K562 (cell line): ENCODE data around the gene MAP1LC3B. TPM values are rescaled to one million over a fixed set of nuclear protein-coding genes. Genes with fewer than 3 reads are reported as not detected.

Experiments used
- ATAC-seq: fragments of 200-7000 bp; cut with Tn5 transposase; 3 replicates; pipeline ENCODE4 v1.9.1; 2020; ENCODE audit warnings: moderate library complexity
- BruUV-seq: library from RNA; stranded (reverse); fragments of 400-500 nt; replicated peaks from 2 replicates; lab custom pipeline; 2021; lab: Mats Ljungman, UMichigan
- CTCF ChIA-PET: fragments of 300-600 bp; formaldehyde crosslinking; extraction: SDS; loops from one replicate; lab custom pipeline; 2021; ENCODE audit warnings: low intra/inter-chr PET ratio; lab: Yijun Ruan, JAX
- POLR2A ChIA-PET: fragments of 300-600, 350-650 bp; sonication (Branson Sonifier 250); formaldehyde crosslinking; extraction: SDS; loops from one replicate; lab custom pipeline; 2021; ENCODE audit warnings: antibody characterized with exemption, inconsistent platforms; lab: Yijun Ruan, JAX
- DNase-seq, 4 experiments: peaks; one replicate each; pipeline versions ENCODE4 v3.0.0 to v3.0.0-alpha.2; 2011 to 2018; ENCODE audit warnings: low spot score in 3 of 4, mixed read lengths in 3 of 4; ENCODE audit errors: extremely low read depth in 1 of 4
- FAIRE-seq: peaks from 2 replicates; lab custom pipeline; 2011; peaks lifted over from hg19 to GRCh38; lab: Jason Lieb, UNC
- H2AFZ ChIP-seq: 2 replicates; pipeline ENCODE4 v1.6.0; 2011; ENCODE audit warnings: low read depth, low read length, control low read depth, inconsistent platforms
- H3K27ac ChIP-seq: fragments of 200-600 bp; 3 replicates; pipeline ENCODE4 v1.8.0; 2011; ENCODE audit warnings: low read depth, mild to moderate bottlenecking, control low read depth, inconsistent platforms, low read length, moderate library complexity, mixed read lengths; ENCODE audit errors: extremely low read depth
- H3K27me3 ChIP-seq, 2 experiments: fragments of 300-600 bp in 1 of 2; 2 replicates in 1 of 2; 3 replicates in 1 of 2; pipeline versions ENCODE4 v1.6.0 to v1.8.0; 2011; ENCODE audit warnings: inconsistent platforms in 2 of 2, low read length in 2 of 2, mild to moderate bottlenecking in 1 of 2, mixed read lengths in 1 of 2, moderate library complexity in 1 of 2; ENCODE audit not compliant: control insufficient read depth in 2 of 2, insufficient read depth in 2 of 2
- H3K36me3 ChIP-seq: fragments of 300-600 bp; 3 replicates; pipeline ENCODE4 v1.8.0; 2011; ENCODE audit warnings: mild to moderate bottlenecking, low read length, inconsistent platforms; ENCODE audit not compliant: control insufficient read depth, insufficient read depth
- H3K4me1 ChIP-seq, 2 experiments: fragments of 200-600 bp in 1 of 2; replicated peaks in 1 of 2; 2 replicates in 1 of 2; 3 replicates in 1 of 2; pipeline versions ENCODE4 v1.5.1 to v1.8.0; 2011; ENCODE audit warnings: inconsistent platforms in 2 of 2, low read length in 2 of 2, mild to moderate bottlenecking in 1 of 2, mixed read lengths in 1 of 2, moderate library complexity in 1 of 2; ENCODE audit not compliant: control insufficient read depth in 2 of 2, insufficient read depth in 2 of 2
- H3K4me2 ChIP-seq: 2 replicates; pipeline ENCODE4 v1.6.1; 2011; ENCODE audit warnings: low read length, control low read depth, inconsistent platforms, mixed read lengths; ENCODE audit not compliant: insufficient read depth
- H3K4me3 ChIP-seq: fragments of 200-600 bp; sonication (generic), shearing (Covaris generic); 2 replicates; pipeline ENCODE4 v1.5.1; 2016; ENCODE audit warnings: control low read depth, inconsistent platforms
- H3K79me2 ChIP-seq: fragments of 200-600 bp; 3 replicates; pipeline ENCODE4 v1.8.0; 2011; ENCODE audit warnings: low read length, inconsistent platforms; ENCODE audit not compliant: control insufficient read depth, insufficient read depth
- H3K9ac ChIP-seq, 2 experiments: 2 replicates each; pipeline versions ENCODE4 v1.6.0 to v1.6.1; 2011; ENCODE audit warnings: low read depth in 2 of 2, low read length in 2 of 2, control low read depth in 1 of 2, inconsistent platforms in 1 of 2, mild to moderate bottlenecking in 1 of 2, mixed read lengths in 1 of 2; ENCODE audit not compliant: insufficient read depth in 1 of 2
- H3K9me1 ChIP-seq: one replicate; pipeline ENCODE4 v1.6.0; 2011; ENCODE audit warnings: inconsistent platforms, mild to moderate bottlenecking, low read length, moderate library complexity; ENCODE audit not compliant: control insufficient read depth, insufficient read depth
- H3K9me3 ChIP-seq: replicated peaks from 2 replicates; pipeline ENCODE4 v1.5.1; 2011; ENCODE audit warnings: low read depth, low read length, inconsistent platforms; ENCODE audit not compliant: control insufficient read depth, insufficient read depth
- H4K20me1 ChIP-seq: replicated peaks from 2 replicates; pipeline ENCODE4 v1.6.1; 2011; ENCODE audit warnings: low read length, inconsistent platforms, mixed read lengths; ENCODE audit not compliant: control insufficient read depth, insufficient read depth
- EP300 ChIP-seq: IDR thresholded peaks from 2 replicates; pipeline ENCODE4 v1.6.1; 2012; ENCODE audit warnings: low read length, improper control_type of control experiment
- MAZ ChIP-seq, 2 experiments: fragments of 450-650 bp in 1 of 2; sonication (generic) in 1 of 2; formaldehyde crosslinking; IDR thresholded peaks in 1 of 2; conservative IDR thresholded peaks in 1 of 2; 2 replicates each; pipeline versions ENCODE4 v1.4.0 to v1.5.0; 2020; ENCODE audit warnings: mild to moderate bottlenecking in 1 of 2, missing genetic modification reagents in 1 of 2
- NCOR1 ChIP-seq: fragments of 450-650 bp; IDR thresholded peaks from 2 replicates; pipeline ENCODE4 v1.6.1; 2016; ENCODE audit warnings: mild to moderate bottlenecking, moderate library complexity
- NR3C1 ChIP-seq: sonication (generic); formaldehyde crosslinking; IDR thresholded peaks from 2 replicates; pipeline ENCODE4 v1.8.1; 2022; ENCODE audit warnings: missing genetic modification reagents
- RBM17 ChIP-seq: fragments of 200-400 bp; formaldehyde crosslinking; IDR thresholded peaks from 2 replicates; pipeline ENCODE4 v1.6.1; 2017; ENCODE audit warnings: low read depth, mild to moderate bottlenecking, low read length, borderline replicate concordance
- RFX5 ChIP-seq: IDR thresholded peaks from 2 replicates; pipeline ENCODE4 v1.6.1; 2011; ENCODE audit warnings: low read depth, mild to moderate bottlenecking, improper control_type of control experiment, low read length
- WHSC1 ChIP-seq: IDR thresholded peaks from one replicate; pipeline ENCODE4 v1.6.1; 2012; ENCODE audit warnings: low read length, control low read depth, inconsistent platforms
- ZNF143 ChIP-seq: sonication (generic); formaldehyde crosslinking; IDR thresholded peaks from 2 replicates; pipeline ENCODE4 v1.9.0; 2022; ENCODE audit warnings: mild to moderate bottlenecking, missing genetic modification reagents
- WGBS: fragments of 100-300 bp; shearing (Covaris generic); methylation state at CpG from one replicate; pipeline ENCODE4 v1.1.6; 2016; ENCODE audit warnings: low coverage, mixed read lengths; ENCODE audit not compliant: insufficient coverage; ENCODE audit errors: missing lambda C conversion rate; 5-methylcytosine and 5-hydroxymethylcytosine counted together
- in situ Hi-C: fragments of 300-500 bp; cut with MboI; formaldehyde crosslinking; loops from 4 replicates; pipeline ENCODE4 v1.15.0; 2018; ENCODE audit warnings: inconsistent platforms, mixed read lengths
- intact Hi-C: fragments of 100-400 bp; cut with micrococcal nuclease; formaldehyde crosslinking; loops from 2 replicates; pipeline ENCODE4 v1.14.2; 2022
- polyA plus RNA-seq, 8 experiments: library from polyadenylated mRNA; depleted of rRNA in 4 of 8; stranded (reverse) in 5 of 8; unstranded in 3 of 8; fragments of >200 nt; fragmentation: Nextera tagmentation in 2 of 8; fragmentation: Illumina TruSeq in 1 of 8; extraction: Ambion mirVana in 2 of 8; extraction: Trizol in 1 of 8; gene quantifications; 2 replicates each; pipeline versions ENCODE4 v1.2.1 to v1.2.3, GENCODE V29; 2011 to 2014; ENCODE audit warnings: inconsistent platforms in 1 of 8, missing spikeins in 1 of 8
- total RNA-seq, 7 experiments: library from RNA; depleted of rRNA in 6 of 7; stranded (reverse); fragments of >200 nt in 6 of 7; fragmentation: Illumina TruSeq in 2 of 7; extraction: Trizol in 2 of 7; gene quantifications; 2 replicates each; pipeline versions ENCODE4 v1.2.1 to v1.2.3, GENCODE V29; 2011 to 2021; ENCODE audit warnings: low replicate concordance in 1 of 7
- TF ChIP-seq, protein P1 (sequence below): fragments of 450-650 bp; IDR thresholded peaks from 2 replicates; pipeline ENCODE4 v1.6.1; 2016; ENCODE audit warnings: borderline replicate concordance
- TF ChIP-seq, protein P2 (sequence below): IDR thresholded peaks from 2 replicates; pipeline ENCODE4 v1.6.1; 2011; ENCODE audit not compliant: insufficient read length; ENCODE audit errors: extremely low read depth
- TF ChIP-seq, protein P3 (sequence below): fragments of 450-650 bp; IDR thresholded peaks from 2 replicates; pipeline ENCODE4 v1.6.1; 2014; ENCODE audit warnings: low read depth, mild to moderate bottlenecking, moderate library complexity, borderline replicate concordance
- TF ChIP-seq, protein P4 (sequence below): sonication (generic); formaldehyde crosslinking; IDR thresholded peaks from 2 replicates; pipeline ENCODE4 v1.9.0; 2022; ENCODE audit warnings: mild to moderate bottlenecking, missing genetic modification reagents

The MAP1LC3B gene
- total and polyA plus RNA-seq, 9 of the 15 experiments (the other 6 are each of a cell fraction or from before 2014, with no cell fraction given), result 16.0 to 81.5 (median 36.7) TPM

DNA sequence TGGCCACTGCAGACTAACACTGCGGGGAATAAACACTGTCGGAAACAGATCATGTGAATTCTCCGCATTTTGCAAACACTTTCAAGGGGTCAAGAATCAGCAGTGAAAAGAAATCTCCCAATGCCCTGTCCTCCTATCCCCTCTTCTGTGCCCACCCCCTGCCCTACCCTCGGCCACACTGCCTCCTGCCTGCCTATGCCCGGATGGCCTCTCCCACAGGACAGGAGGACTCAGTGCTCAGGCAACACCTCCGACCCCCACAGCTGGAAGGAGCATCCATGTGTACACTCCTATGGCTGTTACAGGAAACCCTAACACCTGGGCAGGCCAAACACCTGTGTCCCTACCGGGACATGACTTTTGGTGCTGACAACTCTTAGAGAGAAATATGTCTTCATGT, 33.0 kb upstream of the MAP1LC3B start:
- intact Hi-C loops, result no loop called here
- Histone ChIP-seq H3K36me3 (peaks cover 67% of the 10 kb centered on the region; the same call in 2 of the 3 replicates), H3K4me2 (no peak overlapping the region), H3K79me2 (peaks cover 19% of the 10 kb centered on the region), H3K4me3 (no peak overlapping the region), H3K4me1 (peaks cover 8 to 9% of the 10 kb centered on the region in 2 experiments), H3K9ac (no peak overlapping the region), H3K27ac (no peak overlapping the region), H4K20me1 (peaks cover 9% of the 10 kb centered on the region), H3K27me3 (no peaks in the 10 kb centered on the region), H3K9me3 (no peaks in the 10 kb centered on the region), H3K9me1 (peaks cover 2% of the 10 kb centered on the region), H2AFZ (no peak overlapping the region)
- in situ Hi-C loops, result no loop called here
- 96% methylated on average over 7 of the region's 7 CpGs for WGBS
- CTCF ChIA-PET, result no interaction called here
- DNase-seq (no peak), ATAC-seq (no peak), FAIRE-seq (no peak)
- POLR2A ChIA-PET, result interaction anchor here (1.6 to 1.8 kb wide), 2 partner anchors 10 to 11 kb away, joined by 4 to 6 read pairs; no protein-coding TSS in a partner anchor
- BruUV-seq, result no TSS peak
- TF ChIP-seq, protein P1, sequence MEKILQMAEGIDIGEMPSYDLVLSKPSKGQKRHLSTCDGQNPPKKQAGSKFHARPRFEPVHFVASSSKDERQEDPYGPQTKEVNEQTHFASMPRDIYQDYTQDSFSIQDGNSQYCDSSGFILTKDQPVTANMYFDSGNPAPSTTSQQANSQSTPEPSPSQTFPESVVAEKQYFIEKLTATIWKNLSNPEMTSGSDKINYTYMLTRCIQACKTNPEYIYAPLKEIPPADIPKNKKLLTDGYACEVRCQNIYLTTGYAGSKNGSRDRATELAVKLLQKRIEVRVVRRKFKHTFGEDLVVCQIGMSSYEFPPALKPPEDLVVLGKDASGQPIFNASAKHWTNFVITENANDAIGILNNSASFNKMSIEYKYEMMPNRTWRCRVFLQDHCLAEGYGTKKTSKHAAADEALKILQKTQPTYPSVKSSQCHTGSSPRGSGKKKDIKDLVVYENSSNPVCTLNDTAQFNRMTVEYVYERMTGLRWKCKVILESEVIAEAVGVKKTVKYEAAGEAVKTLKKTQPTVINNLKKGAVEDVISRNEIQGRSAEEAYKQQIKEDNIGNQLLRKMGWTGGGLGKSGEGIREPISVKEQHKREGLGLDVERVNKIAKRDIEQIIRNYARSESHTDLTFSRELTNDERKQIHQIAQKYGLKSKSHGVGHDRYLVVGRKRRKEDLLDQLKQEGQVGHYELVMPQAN, result no peak
- TF ChIP-seq RFX5 (no peak), ZNF143 (CRISPR knock-in tag) (no peak), MAZ (CRISPR knock-in tag; conservative IDR thresholded peaks at IDR 0.05 in 1 of 2, IDR thresholded peaks at IDR 0.05 in 1 of 2) (no peak), WHSC1 (no peak), NCOR1 (no peak), RBM17 (no peak), EP300 (no peak), NR3C1 (CRISPR knock-in tag) (no peak)
- TF ChIP-seq, protein P2, sequence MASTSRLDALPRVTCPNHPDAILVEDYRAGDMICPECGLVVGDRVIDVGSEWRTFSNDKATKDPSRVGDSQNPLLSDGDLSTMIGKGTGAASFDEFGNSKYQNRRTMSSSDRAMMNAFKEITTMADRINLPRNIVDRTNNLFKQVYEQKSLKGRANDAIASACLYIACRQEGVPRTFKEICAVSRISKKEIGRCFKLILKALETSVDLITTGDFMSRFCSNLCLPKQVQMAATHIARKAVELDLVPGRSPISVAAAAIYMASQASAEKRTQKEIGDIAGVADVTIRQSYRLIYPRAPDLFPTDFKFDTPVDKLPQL, result no peak
- TF ChIP-seq, protein P3, sequence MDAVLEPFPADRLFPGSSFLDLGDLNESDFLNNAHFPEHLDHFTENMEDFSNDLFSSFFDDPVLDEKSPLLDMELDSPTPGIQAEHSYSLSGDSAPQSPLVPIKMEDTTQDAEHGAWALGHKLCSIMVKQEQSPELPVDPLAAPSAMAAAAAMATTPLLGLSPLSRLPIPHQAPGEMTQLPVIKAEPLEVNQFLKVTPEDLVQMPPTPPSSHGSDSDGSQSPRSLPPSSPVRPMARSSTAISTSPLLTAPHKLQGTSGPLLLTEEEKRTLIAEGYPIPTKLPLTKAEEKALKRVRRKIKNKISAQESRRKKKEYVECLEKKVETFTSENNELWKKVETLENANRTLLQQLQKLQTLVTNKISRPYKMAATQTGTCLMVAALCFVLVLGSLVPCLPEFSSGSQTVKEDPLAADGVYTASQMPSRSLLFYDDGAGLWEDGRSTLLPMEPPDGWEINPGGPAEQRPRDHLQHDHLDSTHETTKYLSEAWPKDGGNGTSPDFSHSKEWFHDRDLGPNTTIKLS, result no peak
- TF ChIP-seq, protein P4, sequence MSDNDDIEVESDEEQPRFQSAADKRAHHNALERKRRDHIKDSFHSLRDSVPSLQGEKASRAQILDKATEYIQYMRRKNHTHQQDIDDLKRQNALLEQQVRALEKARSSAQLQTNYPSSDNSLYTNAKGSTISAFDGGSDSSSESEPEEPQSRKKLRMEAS (CRISPR knock-in tag), result no peak
